Astrocyte (in vitro differentiated cells and primary cell): ENCODE results near the gene EMX2.

Experiments
- EZH2 ChIP-seq: IDR thresholded peaks from 2 replicates; pipeline ENCODE4 v1.6.1; 2012; ENCODE audit warnings: mild to moderate bottlenecking, low read length, inconsistent platforms; ENCODE audit not compliant: insufficient read depth
- TF ChIP-seq, protein P1 (sequence below): IDR thresholded peaks from 2 replicates; pipeline ENCODE4 v1.5.1; 2011; ENCODE audit warnings: low read depth, mild to moderate bottlenecking, inconsistent platforms, low read length, moderate library complexity; ENCODE audit not compliant: insufficient read depth

- TF ChIP-seq, protein P1, sequence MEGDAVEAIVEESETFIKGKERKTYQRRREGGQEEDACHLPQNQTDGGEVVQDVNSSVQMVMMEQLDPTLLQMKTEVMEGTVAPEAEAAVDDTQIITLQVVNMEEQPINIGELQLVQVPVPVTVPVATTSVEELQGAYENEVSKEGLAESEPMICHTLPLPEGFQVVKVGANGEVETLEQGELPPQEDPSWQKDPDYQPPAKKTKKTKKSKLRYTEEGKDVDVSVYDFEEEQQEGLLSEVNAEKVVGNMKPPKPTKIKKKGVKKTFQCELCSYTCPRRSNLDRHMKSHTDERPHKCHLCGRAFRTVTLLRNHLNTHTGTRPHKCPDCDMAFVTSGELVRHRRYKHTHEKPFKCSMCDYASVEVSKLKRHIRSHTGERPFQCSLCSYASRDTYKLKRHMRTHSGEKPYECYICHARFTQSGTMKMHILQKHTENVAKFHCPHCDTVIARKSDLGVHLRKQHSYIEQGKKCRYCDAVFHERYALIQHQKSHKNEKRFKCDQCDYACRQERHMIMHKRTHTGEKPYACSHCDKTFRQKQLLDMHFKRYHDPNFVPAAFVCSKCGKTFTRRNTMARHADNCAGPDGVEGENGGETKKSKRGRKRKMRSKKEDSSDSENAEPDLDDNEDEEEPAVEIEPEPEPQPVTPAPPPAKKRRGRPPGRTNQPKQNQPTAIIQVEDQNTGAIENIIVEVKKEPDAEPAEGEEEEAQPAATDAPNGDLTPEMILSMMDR: no peak
- no peak for TF ChIP-seq EZH2
These were observed 54.7 kb downstream of the EMX2 start for GRCh38 chr10:117597216-117597615.
